H1 (cell line): Measurements from ENCODE around the gene TRIM10. TPM values are rescaled to one million over a fixed set of nuclear protein-coding genes. Genes with fewer than 3 reads are reported as not detected.

ENCODE experiments used
- CBX8 ChIP-seq: fragments of 300-800, 300-1000 bp; sonication (generic); IDR thresholded peaks from 2 replicates; pipeline ENCODE4 v1.7.1; 2016; ENCODE audit warnings: low read depth, low read length, borderline replicate concordance
- POLR2AphosphoS5 ChIP-seq: IDR thresholded peaks from 2 replicates; pipeline ENCODE4 v1.6.1; 2011; ENCODE audit warnings: low read depth, low read length
- polyA plus RNA-seq, 7 experiments: library from polyadenylated mRNA; depleted of rRNA in 3 of 7; stranded (reverse) in 5 of 7; unstranded in 2 of 7; fragments of >200 nt in 5 of 7; fragments of 200-250 nt in 2 of 7; gene quantifications; 1 replicate in 5 of 7; 2 replicates in 1 of 7; 4 replicates in 1 of 7; pipeline versions ENCODE4 v1.2.1 to v1.2.3, GENCODE V29; 2011 to 2013; ENCODE audit warnings: missing spikeins in 2 of 7, mixed read lengths in 2 of 7
- total RNA-seq: library from RNA; stranded (reverse); fragmentation: NEBNext Ultra II Directional; extraction: Animal tissue kit (Norgen Biotek cat#: 25700); gene quantifications from 2 replicates; pipeline ENCODE4 v1.2.1, GENCODE V29; 2021
- TF ChIP-seq, protein P1 (sequence below): fragments of 300-600 bp; sonication (generic); IDR thresholded peaks from 2 replicates; pipeline ENCODE4 v1.7.1; 2012; ENCODE audit warnings: low read length, moderate library complexity, mild to moderate bottlenecking, inconsistent platforms; ENCODE audit not compliant: insufficient replicate concordance

Gene TRIM10
- total and polyA plus RNA-seq, 2 of the 8 experiments (the other 6 are each of a cell fraction or from before 2014, with no cell fraction given) = 0.06 TPM; not detected in 1

DNA sequence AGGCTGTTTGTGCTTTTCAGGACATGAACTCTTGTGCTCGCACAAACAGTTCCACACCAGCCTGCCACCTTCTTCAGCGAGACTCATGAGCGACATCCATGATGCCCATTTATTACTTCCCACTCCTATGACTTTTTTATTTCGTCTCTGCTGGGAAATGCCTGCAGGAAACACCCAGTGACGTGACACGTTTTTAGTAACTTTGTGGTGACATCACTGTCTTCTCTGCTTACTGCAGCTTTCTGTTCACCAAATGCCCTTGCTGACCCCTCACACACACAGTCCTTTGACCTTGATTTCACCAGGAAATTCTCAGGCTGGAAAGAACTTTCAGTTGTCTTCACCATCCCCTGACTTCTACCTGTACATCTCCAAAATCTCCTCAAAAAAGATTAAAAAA, 16.2 kb downstream of the TRIM10 start (continued):
- no peak for TF ChIP-seq CBX8
- TF ChIP-seq, protein P1, sequence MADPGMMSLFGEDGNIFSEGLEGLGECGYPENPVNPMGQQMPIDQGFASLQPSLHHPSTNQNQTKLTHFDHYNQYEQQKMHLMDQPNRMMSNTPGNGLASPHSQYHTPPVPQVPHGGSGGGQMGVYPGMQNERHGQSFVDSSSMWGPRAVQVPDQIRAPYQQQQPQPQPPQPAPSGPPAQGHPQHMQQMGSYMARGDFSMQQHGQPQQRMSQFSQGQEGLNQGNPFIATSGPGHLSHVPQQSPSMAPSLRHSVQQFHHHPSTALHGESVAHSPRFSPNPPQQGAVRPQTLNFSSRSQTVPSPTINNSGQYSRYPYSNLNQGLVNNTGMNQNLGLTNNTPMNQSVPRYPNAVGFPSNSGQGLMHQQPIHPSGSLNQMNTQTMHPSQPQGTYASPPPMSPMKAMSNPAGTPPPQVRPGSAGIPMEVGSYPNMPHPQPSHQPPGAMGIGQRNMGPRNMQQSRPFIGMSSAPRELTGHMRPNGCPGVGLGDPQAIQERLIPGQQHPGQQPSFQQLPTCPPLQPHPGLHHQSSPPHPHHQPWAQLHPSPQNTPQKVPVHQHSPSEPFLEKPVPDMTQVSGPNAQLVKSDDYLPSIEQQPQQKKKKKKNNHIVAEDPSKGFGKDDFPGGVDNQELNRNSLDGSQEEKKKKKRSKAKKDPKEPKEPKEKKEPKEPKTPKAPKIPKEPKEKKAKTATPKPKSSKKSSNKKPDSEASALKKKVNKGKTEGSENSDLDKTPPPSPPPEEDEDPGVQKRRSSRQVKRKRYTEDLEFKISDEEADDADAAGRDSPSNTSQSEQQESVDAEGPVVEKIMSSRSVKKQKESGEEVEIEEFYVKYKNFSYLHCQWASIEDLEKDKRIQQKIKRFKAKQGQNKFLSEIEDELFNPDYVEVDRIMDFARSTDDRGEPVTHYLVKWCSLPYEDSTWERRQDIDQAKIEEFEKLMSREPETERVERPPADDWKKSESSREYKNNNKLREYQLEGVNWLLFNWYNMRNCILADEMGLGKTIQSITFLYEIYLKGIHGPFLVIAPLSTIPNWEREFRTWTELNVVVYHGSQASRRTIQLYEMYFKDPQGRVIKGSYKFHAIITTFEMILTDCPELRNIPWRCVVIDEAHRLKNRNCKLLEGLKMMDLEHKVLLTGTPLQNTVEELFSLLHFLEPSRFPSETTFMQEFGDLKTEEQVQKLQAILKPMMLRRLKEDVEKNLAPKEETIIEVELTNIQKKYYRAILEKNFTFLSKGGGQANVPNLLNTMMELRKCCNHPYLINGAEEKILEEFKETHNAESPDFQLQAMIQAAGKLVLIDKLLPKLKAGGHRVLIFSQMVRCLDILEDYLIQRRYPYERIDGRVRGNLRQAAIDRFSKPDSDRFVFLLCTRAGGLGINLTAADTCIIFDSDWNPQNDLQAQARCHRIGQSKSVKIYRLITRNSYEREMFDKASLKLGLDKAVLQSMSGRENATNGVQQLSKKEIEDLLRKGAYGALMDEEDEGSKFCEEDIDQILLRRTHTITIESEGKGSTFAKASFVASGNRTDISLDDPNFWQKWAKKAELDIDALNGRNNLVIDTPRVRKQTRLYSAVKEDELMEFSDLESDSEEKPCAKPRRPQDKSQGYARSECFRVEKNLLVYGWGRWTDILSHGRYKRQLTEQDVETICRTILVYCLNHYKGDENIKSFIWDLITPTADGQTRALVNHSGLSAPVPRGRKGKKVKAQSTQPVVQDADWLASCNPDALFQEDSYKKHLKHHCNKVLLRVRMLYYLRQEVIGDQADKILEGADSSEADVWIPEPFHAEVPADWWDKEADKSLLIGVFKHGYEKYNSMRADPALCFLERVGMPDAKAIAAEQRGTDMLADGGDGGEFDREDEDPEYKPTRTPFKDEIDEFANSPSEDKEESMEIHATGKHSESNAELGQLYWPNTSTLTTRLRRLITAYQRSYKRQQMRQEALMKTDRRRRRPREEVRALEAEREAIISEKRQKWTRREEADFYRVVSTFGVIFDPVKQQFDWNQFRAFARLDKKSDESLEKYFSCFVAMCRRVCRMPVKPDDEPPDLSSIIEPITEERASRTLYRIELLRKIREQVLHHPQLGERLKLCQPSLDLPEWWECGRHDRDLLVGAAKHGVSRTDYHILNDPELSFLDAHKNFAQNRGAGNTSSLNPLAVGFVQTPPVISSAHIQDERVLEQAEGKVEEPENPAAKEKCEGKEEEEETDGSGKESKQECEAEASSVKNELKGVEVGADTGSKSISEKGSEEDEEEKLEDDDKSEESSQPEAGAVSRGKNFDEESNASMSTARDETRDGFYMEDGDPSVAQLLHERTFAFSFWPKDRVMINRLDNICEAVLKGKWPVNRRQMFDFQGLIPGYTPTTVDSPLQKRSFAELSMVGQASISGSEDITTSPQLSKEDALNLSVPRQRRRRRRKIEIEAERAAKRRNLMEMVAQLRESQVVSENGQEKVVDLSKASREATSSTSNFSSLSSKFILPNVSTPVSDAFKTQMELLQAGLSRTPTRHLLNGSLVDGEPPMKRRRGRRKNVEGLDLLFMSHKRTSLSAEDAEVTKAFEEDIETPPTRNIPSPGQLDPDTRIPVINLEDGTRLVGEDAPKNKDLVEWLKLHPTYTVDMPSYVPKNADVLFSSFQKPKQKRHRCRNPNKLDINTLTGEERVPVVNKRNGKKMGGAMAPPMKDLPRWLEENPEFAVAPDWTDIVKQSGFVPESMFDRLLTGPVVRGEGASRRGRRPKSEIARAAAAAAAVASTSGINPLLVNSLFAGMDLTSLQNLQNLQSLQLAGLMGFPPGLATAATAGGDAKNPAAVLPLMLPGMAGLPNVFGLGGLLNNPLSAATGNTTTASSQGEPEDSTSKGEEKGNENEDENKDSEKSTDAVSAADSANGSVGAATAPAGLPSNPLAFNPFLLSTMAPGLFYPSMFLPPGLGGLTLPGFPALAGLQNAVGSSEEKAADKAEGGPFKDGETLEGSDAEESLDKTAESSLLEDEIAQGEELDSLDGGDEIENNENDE = no peak
- no peak for TF ChIP-seq POLR2AphosphoS5
